ENCODE data around the gene CCDC85A.

GRCh38 chr2:56313500-56313921 is 129.7 kb downstream of the CCDC85A start:
- no peak for TF ChIP-seq CTCF (IDR thresholded peaks at IDR 0.05)
- no peak for TF ChIP-seq POLR2A (IDR thresholded peaks at IDR 0.05)
